Glutamatergic neuron (in vitro differentiated cells): ENCODE data around the gene CPVL. TPM values are rescaled to one million over a fixed set of nuclear protein-coding genes. Genes with fewer than 3 reads are reported as not detected.

Experiments used
- DNase-seq: peaks from one replicate; pipeline ENCODE4 v3.0.0; 2022
- H3K27ac Mint-ChIP-seq: one replicate; pipeline ENCODE4 v1.8.0; 2020; ENCODE audit warnings: mild to moderate bottlenecking, mixed read lengths, inconsistent platforms; ENCODE audit not compliant: unreplicated experiment
- H3K27me3 Mint-ChIP-seq: one replicate; pipeline ENCODE4 v1.8.0; 2020; ENCODE audit warnings: mild to moderate bottlenecking, moderate library complexity, mixed read lengths, inconsistent platforms; ENCODE audit not compliant: unreplicated experiment
- H3K36me3 Mint-ChIP-seq: one replicate; pipeline ENCODE4 v1.8.0; 2020; ENCODE audit warnings: mild to moderate bottlenecking, mixed read lengths, inconsistent platforms; ENCODE audit not compliant: unreplicated experiment
- H3K4me1 Mint-ChIP-seq: one replicate; pipeline ENCODE4 v1.8.0; 2020; ENCODE audit warnings: mild to moderate bottlenecking, low read depth, mixed read lengths, inconsistent platforms; ENCODE audit not compliant: unreplicated experiment
- H3K4me3 Mint-ChIP-seq: one replicate; pipeline ENCODE4 v1.8.0; 2020; ENCODE audit warnings: mild to moderate bottlenecking, mixed read lengths, inconsistent platforms; ENCODE audit not compliant: unreplicated experiment
- H3K9me3 Mint-ChIP-seq: one replicate; pipeline ENCODE4 v1.8.0; 2020; ENCODE audit warnings: mild to moderate bottlenecking, moderate library complexity, mixed read lengths, inconsistent platforms; ENCODE audit not compliant: unreplicated experiment
- total RNA-seq: library from RNA; stranded (reverse); fragmentation: NEBNext Ultra II Directional; extraction: Animal tissue kit (Norgen Biotek cat#: 25700); gene quantifications from one replicate; pipeline ENCODE4 v1.2.1, GENCODE V29; 2021; ENCODE audit not compliant: unreplicated experiment
- TF ChIP-seq, protein P1 (sequence below): fragments of 200-600 bp; sonication (generic); IDR thresholded peaks from one replicate; pipeline ENCODE4 v1.5.0; 2021; ENCODE audit not compliant: partially characterized antibody, unreplicated experiment

CPVL gene
- total RNA-seq, 1 donor from 2014 or later, result 20.3 TPM

DNA sequence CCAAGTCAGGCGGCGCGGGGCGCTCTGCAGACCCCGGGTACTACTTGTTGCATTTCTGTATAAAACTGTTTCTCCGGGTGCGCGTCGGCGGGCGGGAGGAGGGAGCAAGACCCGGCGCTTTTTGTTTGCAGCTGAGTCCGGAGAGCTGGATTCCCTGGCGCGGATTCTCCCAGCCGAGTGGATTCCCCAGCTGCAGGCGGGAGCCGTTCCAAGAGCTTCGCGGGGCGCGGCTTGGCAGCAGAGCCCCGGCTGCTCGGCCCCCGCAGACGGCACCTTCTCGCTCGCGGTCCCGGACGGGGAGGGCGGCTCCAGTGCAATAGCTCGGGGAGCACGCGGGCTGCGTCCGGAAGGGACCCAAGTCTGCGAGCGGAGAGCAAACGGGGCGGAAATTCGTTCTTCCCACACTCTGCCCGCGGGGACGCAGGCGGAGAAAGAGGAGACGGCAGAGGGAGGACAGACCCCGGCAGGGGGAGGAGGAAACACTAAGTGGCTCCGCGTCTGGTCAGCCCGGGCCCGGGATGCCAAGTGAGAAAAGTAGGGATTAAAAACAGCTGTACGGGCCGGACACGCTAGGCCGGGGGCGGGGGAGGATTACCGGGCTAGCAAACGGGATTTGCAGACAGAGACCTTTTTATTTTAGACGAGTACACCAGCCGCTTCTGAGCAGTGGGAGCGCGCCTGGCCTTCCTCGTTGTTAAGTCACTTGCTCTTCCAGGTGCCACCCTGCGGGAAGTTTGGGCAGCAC is 187.9 kb downstream of the CPVL start, which contains the start of gene TRIL:
TRIL (minus strand) TSS at position 96 of the 745 bp plus-strand sequence. CDS start 284 bp downstream, outside the sequence.
- TF ChIP-seq, protein P1, sequence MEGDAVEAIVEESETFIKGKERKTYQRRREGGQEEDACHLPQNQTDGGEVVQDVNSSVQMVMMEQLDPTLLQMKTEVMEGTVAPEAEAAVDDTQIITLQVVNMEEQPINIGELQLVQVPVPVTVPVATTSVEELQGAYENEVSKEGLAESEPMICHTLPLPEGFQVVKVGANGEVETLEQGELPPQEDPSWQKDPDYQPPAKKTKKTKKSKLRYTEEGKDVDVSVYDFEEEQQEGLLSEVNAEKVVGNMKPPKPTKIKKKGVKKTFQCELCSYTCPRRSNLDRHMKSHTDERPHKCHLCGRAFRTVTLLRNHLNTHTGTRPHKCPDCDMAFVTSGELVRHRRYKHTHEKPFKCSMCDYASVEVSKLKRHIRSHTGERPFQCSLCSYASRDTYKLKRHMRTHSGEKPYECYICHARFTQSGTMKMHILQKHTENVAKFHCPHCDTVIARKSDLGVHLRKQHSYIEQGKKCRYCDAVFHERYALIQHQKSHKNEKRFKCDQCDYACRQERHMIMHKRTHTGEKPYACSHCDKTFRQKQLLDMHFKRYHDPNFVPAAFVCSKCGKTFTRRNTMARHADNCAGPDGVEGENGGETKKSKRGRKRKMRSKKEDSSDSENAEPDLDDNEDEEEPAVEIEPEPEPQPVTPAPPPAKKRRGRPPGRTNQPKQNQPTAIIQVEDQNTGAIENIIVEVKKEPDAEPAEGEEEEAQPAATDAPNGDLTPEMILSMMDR, result no peak
- no peak within 1 kb of the TSS for H3K27ac Mint-ChIP-seq
- H3K9me3 Mint-ChIP-seq, result peaks cover 6% of the 10 kb centered on the region
- H3K4me3 Mint-ChIP-seq, result peak within 1 kb of the TSS; percentile 82
- peaks cover 5% of the 10 kb centered on the region for H3K4me1 Mint-ChIP-seq
- peaks cover 17% of the 10 kb centered on the region for H3K27me3 Mint-ChIP-seq
- DNase-seq, result peak; percentile 66
- H3K36me3 Mint-ChIP-seq, result no peaks in the 10 kb centered on the region

DNA sequence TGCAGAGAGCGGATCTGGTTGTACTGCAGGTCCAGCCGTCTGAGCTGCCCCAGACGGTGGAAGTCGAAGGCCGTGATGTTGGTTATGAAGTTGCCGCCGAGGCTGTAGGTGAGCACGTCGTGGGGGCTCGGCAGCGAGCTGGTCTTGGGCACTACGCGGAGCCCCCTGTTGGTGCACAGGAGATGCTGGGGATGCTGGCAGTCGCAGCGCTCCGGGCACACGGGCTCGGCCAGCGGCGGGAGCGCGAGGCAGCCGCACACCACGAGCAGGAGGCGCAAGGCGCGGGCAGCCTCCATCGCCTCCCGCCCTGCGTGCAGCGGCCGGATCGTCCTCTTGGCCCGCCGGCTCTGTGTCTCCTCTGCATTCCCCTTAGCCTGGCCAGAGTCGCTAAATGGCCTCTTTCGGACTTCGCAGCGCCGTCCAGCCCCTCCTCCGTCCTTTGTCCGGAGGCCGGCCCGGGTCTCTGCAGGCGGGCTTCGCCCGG is 188.5 kb downstream of the CPVL start:
- peaks cover 17% of the 10 kb centered on the region for H3K27me3 Mint-ChIP-seq
- peaks cover 5% of the 10 kb centered on the region for H3K4me1 Mint-ChIP-seq
- H3K27ac Mint-ChIP-seq, result no peak overlapping the region

DNA sequence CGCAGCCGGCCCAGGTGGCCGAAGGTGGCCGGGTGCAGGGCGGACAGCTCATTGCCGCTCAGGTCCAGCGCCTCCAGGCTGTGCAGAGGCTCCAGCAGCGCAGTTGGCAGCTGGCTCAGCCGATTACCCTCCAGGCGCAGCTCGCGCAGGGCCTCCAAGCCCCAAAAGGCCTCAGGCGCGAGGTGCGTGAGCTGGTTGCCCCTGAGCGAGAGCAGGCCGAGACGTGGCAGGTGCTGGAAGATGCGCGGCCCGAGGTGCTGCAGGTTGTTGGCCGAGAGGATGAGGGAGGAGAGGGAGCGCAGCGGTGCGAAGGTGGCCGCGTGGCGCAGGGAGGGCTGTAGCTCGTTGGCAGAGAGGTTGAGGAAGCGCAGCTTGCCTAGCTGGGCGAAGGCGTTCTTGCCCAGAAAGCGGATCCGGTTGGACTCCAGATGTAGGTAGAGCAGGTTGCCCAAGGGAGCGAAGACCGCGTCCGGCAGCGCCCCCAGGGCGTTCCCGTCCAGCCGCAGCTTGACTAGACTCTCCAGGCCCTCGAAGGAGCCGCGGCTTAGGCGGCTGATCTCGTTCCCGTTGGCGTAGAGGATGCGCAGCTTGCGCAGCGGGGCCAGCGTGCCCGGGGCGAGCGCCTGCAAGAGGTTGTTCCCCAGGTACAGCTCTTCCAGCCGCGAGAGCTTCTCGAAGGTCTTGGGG is 189.1 kb downstream of the CPVL start:
- peaks cover 17% of the 10 kb centered on the region for H3K27me3 Mint-ChIP-seq
- no peaks in the 10 kb centered on the region for H3K36me3 Mint-ChIP-seq
- DNase-seq, result peak; percentile 52
- peaks cover 6% of the 10 kb centered on the region for H3K9me3 Mint-ChIP-seq
- H3K4me3 Mint-ChIP-seq, result peak overlapping the region; percentile 79
- H3K27ac Mint-ChIP-seq, result no peak overlapping the region
- peaks cover 5% of the 10 kb centered on the region for H3K4me1 Mint-ChIP-seq
- TF ChIP-seq, protein P1, result no peak

More for the DNA sequence above, 188.5 kb downstream of the CPVL start:
- Mint-ChIP-seq H3K9me3 (peaks cover 6% of the 10 kb centered on the region), H3K36me3 (no peaks in the 10 kb centered on the region), H3K4me3 (peak overlapping the region; percentile 79)
- TF ChIP-seq, protein P1, result no peak
- DNase-seq, result peak; percentile 46

DNA sequence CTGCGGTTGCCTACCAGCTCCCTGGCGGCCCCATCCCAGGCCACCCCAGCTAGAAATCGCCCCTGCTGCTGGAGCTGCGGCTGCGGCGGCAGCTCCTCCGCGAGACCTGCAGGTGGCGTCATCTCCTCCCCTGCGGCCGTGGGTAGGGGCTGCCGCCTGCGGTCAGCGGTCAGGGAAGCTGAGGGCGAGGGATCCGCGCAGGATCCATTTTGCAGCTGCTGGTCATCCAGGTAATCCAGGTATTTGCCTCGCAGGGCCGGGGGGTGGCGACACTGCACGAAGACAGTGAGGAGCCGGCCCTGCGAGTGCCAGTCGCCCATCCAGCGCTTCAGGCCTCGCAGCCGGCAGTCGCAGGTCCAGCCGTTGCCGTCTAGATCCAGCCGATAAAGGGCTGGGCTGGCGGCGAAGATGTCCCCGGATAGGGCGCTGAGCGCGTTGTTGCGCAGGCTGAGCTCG is 189.7 kb downstream of the CPVL start:
- Mint-ChIP-seq H3K9me3 (peaks cover 6% of the 10 kb centered on the region), H3K4me3 (no peak overlapping the region), H3K27me3 (peaks cover 17% of the 10 kb centered on the region), H3K27ac (no peak overlapping the region), H3K36me3 (no peaks in the 10 kb centered on the region), H3K4me1 (peaks cover 5% of the 10 kb centered on the region)
- TF ChIP-seq, protein P1, result peak; percentile 70
- peak; percentile 84 for DNase-seq
